Measurements from ENCODE around the gene AK4.
"Not testable (repeated sequence)": the region's sequence is repeated elsewhere in the genome, so short reads cannot be mapped to it uniquely, and the experiment has no call there.

AK4 gene

GRCh38 chr1:65148178-65148547 is at the start of gene AK4:
Gene AK4 (plus strand): TSS chr1:65148203. CDS start chr1:65148408, 205 bp downstream.
- H3K9me3 ChIP-seq (ENCODE audit: control insufficient read depth, insufficient read depth, low read depth, low read length); H3K36me3 ChIP-seq (ENCODE audit: control insufficient read depth in 2 of 2, insufficient read depth in 1 of 2, low read length in 2 of 2); H3K4me1 ChIP-seq (ENCODE audit: control insufficient read depth, insufficient read depth, low read length); CTCF ChIA-PET: not testable (repeated sequence)
- TF ChIP-seq ZBTB8A (tag by site-specific recombination; IDR thresholded peaks at IDR 0.05) (0 out of 2 replicates have a peak, but pooled peaks have one; percentile 59), KLF16 (tag by site-specific recombination; IDR thresholded peaks at IDR 0.05) (0 out of 2 replicates have a peak, but pooled peaks have one; percentile 1), ZNF335 (tag by site-specific recombination; conservative IDR thresholded peaks at IDR 0.05) (peak; percentile 61), YY1 (tag by site-specific recombination; IDR thresholded peaks at IDR 0.05) (peak; percentile 53; the same call in 1 of the 2 replicates), GLIS2 (tag by site-specific recombination; IDR thresholded peaks at IDR 0.05) (0 out of 2 replicates have a peak, but pooled peaks have one; percentile 76), GLIS1 (tag by site-specific recombination; IDR thresholded peaks at IDR 0.05) (0 out of 2 replicates have a peak, but pooled peaks have one; percentile 70), ZBTB11 (tag by site-specific recombination; conservative IDR thresholded peaks at IDR 0.05; ENCODE audit: low read depth) (peak; percentile 92), ZBTB20 (tag by site-specific recombination; IDR thresholded peaks at IDR 0.05) (peak; percentile 81; the same call in 1 of the 2 replicates)
- Histone ChIP-seq H3K4me3 (ENCODE audit: low read depth, low read length) (peak within 1 kb of the TSS; percentile 82), H3K27ac (ENCODE audit: extremely low read depth, low read depth, low read length) (peak within 1 kb of the TSS; percentile 84)
- POLR2A ChIA-PET = interaction anchor here (0.8 to 1.4 kb wide), 4 partner anchors 12 to 73 kb away, joined by 3 to 4 read pairs (median 3); no protein-coding TSS in a partner anchor

GRCh38 chr1:65103807-65104206 is 44.2 kb upstream of the AK4 start:
- no peak overlapping the region for H3K4me3 ChIP-seq (ENCODE audit: low read depth, low read length)
- CTCF ChIA-PET = no interaction called here
- no peak overlapping the region for H3K27ac ChIP-seq (ENCODE audit: extremely low read depth, low read depth, low read length)
- no peaks in the 10 kb centered on the region for H3K36me3 ChIP-seq (ENCODE audit: control insufficient read depth in 2 of 2, insufficient read depth in 1 of 2, low read length in 2 of 2)
- H3K4me1 ChIP-seq (ENCODE audit: control insufficient read depth, insufficient read depth, low read length) = no peaks in the 10 kb centered on the region
- POLR2A ChIA-PET = no interaction called here
- H3K9me3 ChIP-seq (ENCODE audit: control insufficient read depth, insufficient read depth, low read depth, low read length) = no peaks in the 10 kb centered on the region
- TF ChIP-seq ZNF654 (tag by site-specific recombination; IDR thresholded peaks at IDR 0.05; ENCODE audit: low read depth) (no peak), ZSCAN23 (tag by site-specific recombination; IDR thresholded peaks at IDR 0.05) (no peak), ZNF174 (tag by site-specific recombination; IDR thresholded peaks at IDR 0.05) (no peak), HOXD13 (CRISPR knock-in tag; IDR thresholded peaks at IDR 0.05; ENCODE audit: borderline replicate concordance) (no peak), ZNF510 (tag by site-specific recombination; IDR thresholded peaks at IDR 0.05; ENCODE audit: insufficient replicate concordance) (no peak), SP3 (tag by site-specific recombination; IDR thresholded peaks at IDR 0.05) (no peak), ZNF114 (tag by site-specific recombination; IDR thresholded peaks at IDR 0.05) (no peak), GLI4 (tag by site-specific recombination; IDR thresholded peaks at IDR 0.05) (no peak), ZNF626 (tag by site-specific recombination; IDR thresholded peaks at IDR 0.05) (no peak), ZNF580 (tag by site-specific recombination; IDR thresholded peaks at IDR 0.05) (no peak), TRIM28 (IDR thresholded peaks at IDR 0.05; ENCODE audit: borderline replicate concordance, low read length) (no peak), ZNF76 (tag by site-specific recombination; IDR thresholded peaks at IDR 0.05; ENCODE audit: borderline replicate concordance, low read depth) (no peak), SCRT2 (tag by site-specific recombination; IDR thresholded peaks at IDR 0.05) (no peak), YY2 (tag by site-specific recombination; IDR thresholded peaks at IDR 0.05) (no peak), ZNF404 (tag by site-specific recombination; IDR thresholded peaks at IDR 0.05) (no peak), ZNF24 (tag by site-specific recombination; IDR thresholded peaks at IDR 0.05) (no peak), ZNF223 (tag by site-specific recombination; IDR thresholded peaks at IDR 0.05) (no peak)

Measured in HEK293 (cell line).